ENCODE data around the gene CAMTA1.

GRCh38 chr1:6923012-6923411, 137.8 kb downstream of the CAMTA1 start:
- TF ChIP-seq ZNF384 (IDR thresholded peaks at IDR 0.05) (no peak), SP1 (IDR thresholded peaks at IDR 0.05) (no peak), LEF1 (IDR thresholded peaks at IDR 0.05; ENCODE audit: borderline replicate concordance) (no peak), ARNT (IDR thresholded peaks at IDR 0.05) (no peak), BHLHE40 (IDR thresholded peaks at IDR 0.05; ENCODE audit: borderline replicate concordance) (no peak), ELF4 (IDR thresholded peaks at IDR 0.05) (no peak), TARDBP (IDR thresholded peaks at IDR 0.05) (no peak), FOXA1 (IDR thresholded peaks at IDR 0.05) (no peak), SUZ12 (IDR thresholded peaks at IDR 0.05) (no peak), NFRKB (IDR thresholded peaks at IDR 0.05) (no peak)
